ENCODE data around the gene MAVS.

GRCh38 chr20:3800878-3801260, 45.8 kb upstream of the MAVS start:
- no peak for TF ChIP-seq EZH2phosphoT487 (IDR thresholded peaks at IDR 0.05; ENCODE audit: borderline replicate concordance, low read length)
- TF ChIP-seq CTCF (conservative IDR thresholded peaks at IDR 0.05; ENCODE audit: low read depth, low read length) = no peak
